SK-N-SH treated with all-trans-retinoic acid at 6 μM for 48 hours (cell line): Measurements from ENCODE around the gene PFAS.

Experiments used
- ARNTL ChIP-seq: fragments of 450-650 bp; formaldehyde crosslinking; IDR thresholded peaks from 2 replicates; pipeline ENCODE4 v1.5.0; 2020; ENCODE audit warnings: low read depth, mild to moderate bottlenecking, moderate library complexity, borderline replicate concordance
- PPARA ChIP-seq: fragments of 250-450 bp; sonication (Bioruptor Pico); IDR thresholded peaks from 2 replicates; pipeline ENCODE4 v1.5.0; 2020; ENCODE audit warnings: mild to moderate bottlenecking, borderline replicate concordance
- TF ChIP-seq, protein P1 (sequence below): fragments of 250-450 bp; sonication (Bioruptor Pico); IDR thresholded peaks from 2 replicates; pipeline ENCODE4 v1.5.1; 2021; ENCODE audit warnings: mild to moderate bottlenecking, moderate library complexity
- TF ChIP-seq, protein P2 (sequence below): fragments of 250-450 bp; sonication (Bioruptor Pico); IDR thresholded peaks from 2 replicates; pipeline ENCODE4 v1.5.1; 2020; ENCODE audit warnings: low read depth, mild to moderate bottlenecking, moderate library complexity
- TF ChIP-seq, protein P3 (sequence below): fragments of 250-450 bp; sonication (Bioruptor Pico); IDR thresholded peaks from 2 replicates; pipeline ENCODE4 v1.5.0; 2020; ENCODE audit warnings: mild to moderate bottlenecking, moderate library complexity

DNA sequence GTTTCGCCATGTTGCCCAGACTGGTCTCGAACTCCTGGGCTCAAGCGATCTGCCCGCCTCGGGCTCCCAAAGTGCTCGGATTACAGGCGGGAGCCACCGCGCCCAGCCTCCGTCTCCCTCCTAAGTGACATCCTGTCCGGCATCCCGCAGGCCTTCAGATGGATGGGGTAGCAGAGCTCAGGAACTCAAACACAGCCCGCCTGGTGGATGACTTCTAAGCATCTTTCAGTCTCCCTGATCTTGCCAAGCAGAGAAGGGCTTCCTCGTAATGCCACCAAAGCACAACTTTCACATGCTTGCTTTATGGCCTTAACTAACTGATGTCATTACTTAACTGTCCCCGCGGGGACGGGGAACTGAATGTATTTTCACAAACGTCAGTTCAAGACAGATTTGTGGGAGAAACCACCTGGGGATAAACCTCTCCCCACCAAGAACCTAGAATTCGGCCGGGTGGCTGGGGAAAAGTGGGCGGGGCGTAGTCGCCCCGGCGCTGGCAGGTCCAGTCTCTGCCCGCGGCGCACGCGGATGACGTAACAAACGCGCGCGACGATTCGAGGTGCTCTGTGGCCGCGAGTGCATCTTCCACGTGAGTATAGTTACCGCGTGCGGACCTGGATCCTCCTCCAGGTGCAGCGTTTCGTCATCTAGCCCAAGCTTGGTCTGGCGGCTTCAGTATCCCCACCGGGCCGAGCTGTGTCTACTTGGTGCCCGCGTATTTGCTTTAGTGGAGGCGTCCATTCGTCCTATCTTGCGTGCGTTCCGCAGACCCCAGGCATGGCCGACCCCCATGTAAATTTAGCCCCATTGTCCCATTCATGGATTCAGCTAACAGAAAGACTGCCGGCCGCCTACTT is at the start of gene PFAS:
- no peak for TF ChIP-seq ARNTL (CRISPR knock-in tag)
- TF ChIP-seq, protein P1, sequence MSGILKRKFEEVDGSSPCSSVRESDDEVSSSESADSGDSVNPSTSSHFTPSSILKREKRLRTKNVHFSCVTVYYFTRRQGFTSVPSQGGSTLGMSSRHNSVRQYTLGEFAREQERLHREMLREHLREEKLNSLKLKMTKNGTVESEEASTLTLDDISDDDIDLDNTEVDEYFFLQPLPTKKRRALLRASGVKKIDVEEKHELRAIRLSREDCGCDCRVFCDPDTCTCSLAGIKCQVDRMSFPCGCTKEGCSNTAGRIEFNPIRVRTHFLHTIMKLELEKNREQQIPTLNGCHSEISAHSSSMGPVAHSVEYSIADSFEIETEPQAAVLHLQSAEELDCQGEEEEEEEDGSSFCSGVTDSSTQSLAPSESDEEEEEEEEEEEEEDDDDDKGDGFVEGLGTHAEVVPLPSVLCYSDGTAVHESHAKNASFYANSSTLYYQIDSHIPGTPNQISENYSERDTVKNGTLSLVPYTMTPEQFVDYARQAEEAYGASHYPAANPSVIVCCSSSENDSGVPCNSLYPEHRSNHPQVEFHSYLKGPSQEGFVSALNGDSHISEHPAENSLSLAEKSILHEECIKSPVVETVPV (CRISPR knock-in tag): no peak
- no peak for TF ChIP-seq PPARA
- TF ChIP-seq, protein P2, sequence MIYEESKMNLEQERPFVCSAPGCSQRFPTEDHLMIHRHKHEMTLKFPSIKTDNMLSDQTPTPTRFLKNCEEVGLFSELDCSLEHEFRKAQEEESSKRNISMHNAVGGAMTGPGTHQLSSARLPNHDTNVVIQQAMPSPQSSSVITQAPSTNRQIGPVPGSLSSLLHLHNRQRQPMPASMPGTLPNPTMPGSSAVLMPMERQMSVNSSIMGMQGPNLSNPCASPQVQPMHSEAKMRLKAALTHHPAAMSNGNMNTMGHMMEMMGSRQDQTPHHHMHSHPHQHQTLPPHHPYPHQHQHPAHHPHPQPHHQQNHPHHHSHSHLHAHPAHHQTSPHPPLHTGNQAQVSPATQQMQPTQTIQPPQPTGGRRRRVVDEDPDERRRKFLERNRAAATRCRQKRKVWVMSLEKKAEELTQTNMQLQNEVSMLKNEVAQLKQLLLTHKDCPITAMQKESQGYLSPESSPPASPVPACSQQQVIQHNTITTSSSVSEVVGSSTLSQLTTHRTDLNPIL (CRISPR knock-in tag): no peak
- TF ChIP-seq, protein P3, sequence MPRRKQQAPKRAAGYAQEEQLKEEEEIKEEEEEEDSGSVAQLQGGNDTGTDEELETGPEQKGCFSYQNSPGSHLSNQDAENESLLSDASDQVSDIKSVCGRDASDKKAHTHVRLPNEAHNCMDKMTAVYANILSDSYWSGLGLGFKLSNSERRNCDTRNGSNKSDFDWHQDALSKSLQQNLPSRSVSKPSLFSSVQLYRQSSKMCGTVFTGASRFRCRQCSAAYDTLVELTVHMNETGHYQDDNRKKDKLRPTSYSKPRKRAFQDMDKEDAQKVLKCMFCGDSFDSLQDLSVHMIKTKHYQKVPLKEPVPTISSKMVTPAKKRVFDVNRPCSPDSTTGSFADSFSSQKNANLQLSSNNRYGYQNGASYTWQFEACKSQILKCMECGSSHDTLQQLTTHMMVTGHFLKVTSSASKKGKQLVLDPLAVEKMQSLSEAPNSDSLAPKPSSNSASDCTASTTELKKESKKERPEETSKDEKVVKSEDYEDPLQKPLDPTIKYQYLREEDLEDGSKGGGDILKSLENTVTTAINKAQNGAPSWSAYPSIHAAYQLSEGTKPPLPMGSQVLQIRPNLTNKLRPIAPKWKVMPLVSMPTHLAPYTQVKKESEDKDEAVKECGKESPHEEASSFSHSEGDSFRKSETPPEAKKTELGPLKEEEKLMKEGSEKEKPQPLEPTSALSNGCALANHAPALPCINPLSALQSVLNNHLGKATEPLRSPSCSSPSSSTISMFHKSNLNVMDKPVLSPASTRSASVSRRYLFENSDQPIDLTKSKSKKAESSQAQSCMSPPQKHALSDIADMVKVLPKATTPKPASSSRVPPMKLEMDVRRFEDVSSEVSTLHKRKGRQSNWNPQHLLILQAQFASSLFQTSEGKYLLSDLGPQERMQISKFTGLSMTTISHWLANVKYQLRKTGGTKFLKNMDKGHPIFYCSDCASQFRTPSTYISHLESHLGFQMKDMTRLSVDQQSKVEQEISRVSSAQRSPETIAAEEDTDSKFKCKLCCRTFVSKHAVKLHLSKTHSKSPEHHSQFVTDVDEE (CRISPR knock-in tag): no peak
